Neural progenitor cell (in vitro differentiated cells): ENCODE data around the gene EHMT2. TPM values are rescaled to one million over a fixed set of nuclear protein-coding genes. Genes with fewer than 3 reads are reported as not detected.

ENCODE experiments used
- DNase-seq: peaks from one replicate; pipeline ENCODE4 v3.0.0-alpha.2; 2016; ENCODE audit warnings: low spot score
- H2AFZ ChIP-seq: fragments of 200-600 bp; sonication (generic); replicated peaks from 2 replicates; pipeline ENCODE4 v1.6.1; 2016; ENCODE audit warnings: antibody characterized with exemption
- H3F3A ChIP-seq: fragments of 200-600 bp; sonication (generic); 2 replicates; pipeline ENCODE4 v1.6.1; 2016; ENCODE audit warnings: antibody characterized with exemption, low read depth
- H3K27ac ChIP-seq: fragments of 200-600 bp; sonication (generic); 2 replicates; pipeline ENCODE4 v1.5.1; 2016; ENCODE audit warnings: mild to moderate bottlenecking
- H3K27me3 ChIP-seq: fragments of 200-600 bp; sonication (generic); 2 replicates; pipeline ENCODE4 v1.6.1; 2016; ENCODE audit warnings: mild to moderate bottlenecking, moderate library complexity
- H3K36me3 ChIP-seq: fragments of 200-600 bp; sonication (generic); 2 replicates; pipeline ENCODE4 v1.5.1; 2016
- H3K4me1 ChIP-seq: fragments of 200-600 bp; sonication (generic); 2 replicates; pipeline ENCODE4 v1.6.1; 2016; ENCODE audit warnings: mixed run types
- H3K4me2 ChIP-seq: fragments of 200-600 bp; sonication (generic); 2 replicates; pipeline ENCODE4 v1.6.1; 2016
- H3K4me3 ChIP-seq: fragments of 200-600 bp; sonication (generic); 2 replicates; pipeline ENCODE4 v1.5.1; 2016
- H3K79me2 ChIP-seq: fragments of 200-600 bp; sonication (generic); 2 replicates; pipeline ENCODE4 v1.6.1; 2016; ENCODE audit warnings: low read depth
- H3K9ac ChIP-seq: fragments of 200-600 bp; sonication (generic); 2 replicates; pipeline ENCODE4 v1.6.1; 2016
- H3K9me3 ChIP-seq: fragments of 200-600 bp; sonication (generic); 2 replicates; pipeline ENCODE4 v1.5.1; 2016; ENCODE audit warnings: low read depth
- H4K20me1 ChIP-seq: fragments of 200-600 bp; sonication (generic); 2 replicates; pipeline ENCODE4 v1.6.1; 2016; ENCODE audit warnings: low read depth
- H3K27ac Mint-ChIP-seq: 3 replicates; pipeline ENCODE4 v1.8.0; 2021; ENCODE audit warnings: mixed read lengths
- H3K27me3 Mint-ChIP-seq: 2 replicates; pipeline ENCODE4 v1.8.0; 2022; ENCODE audit warnings: low read depth, mild to moderate bottlenecking, inconsistent platforms, moderate library complexity, mixed read lengths; ENCODE audit not compliant: insufficient read depth
- H3K36me3 Mint-ChIP-seq: 3 replicates; pipeline ENCODE4 v1.8.0; 2021; ENCODE audit warnings: mixed read lengths
- H3K4me1 Mint-ChIP-seq: 3 replicates; pipeline ENCODE4 v1.8.0; 2021; ENCODE audit warnings: mixed read lengths
- H3K4me3 Mint-ChIP-seq: 3 replicates; pipeline ENCODE4 v1.8.0; 2021; ENCODE audit warnings: mild to moderate bottlenecking, moderate library complexity, mixed read lengths
- H3K9me3 Mint-ChIP-seq: 3 replicates; pipeline ENCODE4 v1.8.0; 2020; ENCODE audit warnings: mixed read lengths
- CTCF ChIP-seq: fragments of 200-600 bp; sonication (generic); IDR thresholded peaks from 2 replicates; pipeline ENCODE4 v1.5.1; 2017; ENCODE audit warnings: antibody characterized with exemption, mild to moderate bottlenecking
- EZH2 ChIP-seq: fragments of 200-600 bp; sonication (generic); IDR thresholded peaks from 2 replicates; pipeline ENCODE4 v1.6.1; 2017; ENCODE audit warnings: antibody characterized with exemption, mild to moderate bottlenecking, moderate library complexity
- EZH2phosphoT487 ChIP-seq: fragments of 200-600 bp; sonication (generic); IDR thresholded peaks from 2 replicates; pipeline ENCODE4 v1.6.1; 2017; ENCODE audit warnings: antibody characterized with exemption
- total RNA-seq: library from RNA; depleted of rRNA; stranded (reverse); fragments of >200 nt; gene quantifications from 2 replicates; pipeline ENCODE4 v1.2.3, GENCODE V29; 2015; ENCODE audit warnings: low replicate concordance

Gene EHMT2
- total RNA-seq, 1 donor from 2014 or later: 93.3 TPM

- Mint-ChIP-seq H3K27ac (no peak overlapping the region), H3K4me3 (no peak overlapping the region), H3K4me1 (peaks cover 25% of the 10 kb centered on the region), H3K36me3 (peaks cover 2% of the 10 kb centered on the region), H3K9me3 (no peaks in the 10 kb centered on the region), H3K27me3 (peaks cover 4% of the 10 kb centered on the region)
- Histone ChIP-seq H3K4me3 (no peak overlapping the region), H3K79me2 (peaks cover 27% of the 10 kb centered on the region), H2AFZ (no peak overlapping the region), H3K27me3 (no peaks in the 10 kb centered on the region), H3K4me2 (no peak overlapping the region), H3K9me3 (no peaks in the 10 kb centered on the region), H3K36me3 (no peaks in the 10 kb centered on the region), H4K20me1 (peaks cover 16% of the 10 kb centered on the region), H3K27ac (no peak overlapping the region), H3K9ac (no peak overlapping the region), H3F3A (peaks cover 46% of the 10 kb centered on the region), H3K4me1 (peaks cover 35% of the 10 kb centered on the region)
- DNase-seq: no peak
- TF ChIP-seq EZH2 (no peak), EZH2phosphoT487 (no peak), CTCF (no peak)
These were observed 6.5 kb upstream of the EHMT2 start for GRCh38 chr6:31903957-31904356.

GRCh38 chr6:31901953-31902643, 4.6 kb upstream of the EHMT2 start, which contains the start of gene ZBTB12:
Gene ZBTB12 (minus strand): TSS chr6:31902086. CDS start chr6:31901305, 781 bp downstream.
- no peak for TF ChIP-seq CTCF
- peak within 1 kb of the TSS; percentile 45 for H3K9ac ChIP-seq
- H2AFZ ChIP-seq: peak within 1 kb of the TSS; percentile 93
- peak within 1 kb of the TSS; percentile 92 for H3K27ac Mint-ChIP-seq
- H3K4me3 ChIP-seq: peak within 1 kb of the TSS; percentile 75
- H3K27ac ChIP-seq: peak within 1 kb of the TSS; percentile 58
- peaks cover 37% of the 10 kb centered on the region for H3K4me1 ChIP-seq
- H3K36me3 ChIP-seq: no peaks in the 10 kb centered on the region
- H3K9me3 ChIP-seq: no peaks in the 10 kb centered on the region
- H3K79me2 ChIP-seq: peaks cover 43% of the 10 kb centered on the region
- H4K20me1 ChIP-seq: peaks cover 20% of the 10 kb centered on the region
- H3K4me1 Mint-ChIP-seq: peaks cover 36% of the 10 kb centered on the region
- H3F3A ChIP-seq: peaks cover 55% of the 10 kb centered on the region
- no peaks in the 10 kb centered on the region for H3K9me3 Mint-ChIP-seq
- H3K36me3 Mint-ChIP-seq: peaks cover 2% of the 10 kb centered on the region
- H3K4me3 Mint-ChIP-seq: peak within 1 kb of the TSS; percentile 88
- DNase-seq: peak; percentile 99
- no peaks in the 10 kb centered on the region for H3K27me3 ChIP-seq
- peaks cover 2% of the 10 kb centered on the region for H3K27me3 Mint-ChIP-seq
- H3K4me2 ChIP-seq: peak within 1 kb of the TSS; percentile 95

GRCh38 chr6:31901415-31901952, 4.0 kb upstream of the EHMT2 start:
- no peaks in the 10 kb centered on the region for H3K9me3 Mint-ChIP-seq
- DNase-seq: peak; percentile 68
- peaks cover 2% of the 10 kb centered on the region for H3K36me3 Mint-ChIP-seq
- Histone ChIP-seq H4K20me1 (peaks cover 25% of the 10 kb centered on the region), H3K27me3 (no peaks in the 10 kb centered on the region), H3K36me3 (no peaks in the 10 kb centered on the region), H3K9ac (peak overlapping the region; percentile 45), H3K9me3 (no peaks in the 10 kb centered on the region), H3K4me3 (peak overlapping the region; percentile 75), H2AFZ (no peak overlapping the region), H3K27ac (peak overlapping the region; percentile 58), H3K4me1 (peaks cover 33% of the 10 kb centered on the region), H3K4me2 (peak overlapping the region; percentile 95), H3K79me2 (peaks cover 49% of the 10 kb centered on the region), H3F3A (peaks cover 52% of the 10 kb centered on the region)
- peaks cover 36% of the 10 kb centered on the region for H3K4me1 Mint-ChIP-seq
- H3K27ac Mint-ChIP-seq: no peak overlapping the region
- H3K27me3 Mint-ChIP-seq: peaks cover 2% of the 10 kb centered on the region
- H3K4me3 Mint-ChIP-seq: peak overlapping the region; percentile 86
- TF ChIP-seq CTCF (no peak), EZH2phosphoT487 (no peak), EZH2 (no peak)
